Activated T-cell treated with anti-CD3 and anti-CD28 coated beads, Interleukin-2, amount 50 U/mL, for 72 hours (primary cell): ENCODE data around the gene SREK1. TPM values are rescaled to one million over a fixed set of nuclear protein-coding genes. Genes with fewer than 3 reads are reported as not detected.
A peak's percentile ranks its signal among the peaks of the same experiment; 100 is the strongest.
"Not testable (repeated sequence)": the region's sequence is repeated elsewhere in the genome, so short reads cannot be mapped to it uniquely, and the experiment has no call there.

Source experiments
- ATAC-seq, 2 donors: fragments of 150-1000 bp; cut with Tn5 transposase; replicated peaks in 1 of 2; 2 replicates each; pipeline ENCODE4 v1.10.0; 2021; ENCODE audit warnings: moderate library complexity in 2 of 2, mild to moderate bottlenecking in 1 of 2
- DNase-seq, 2 donors: peaks; one replicate each; pipeline ENCODE4 v3.0.0; 2021 to 2022; ENCODE audit warnings: mixed read lengths in 1 of 2
- H3K27ac Mint-ChIP-seq: one replicate; pipeline ENCODE4 v1.8.0; 2022; ENCODE audit warnings: mild to moderate bottlenecking, moderate library complexity, mixed read lengths
- H3K27me3 Mint-ChIP-seq: one replicate; pipeline ENCODE4 v1.8.0; 2022; ENCODE audit warnings: low read depth, mixed read lengths
- H3K36me3 Mint-ChIP-seq, 2 donors: one replicate each; pipeline ENCODE4 v1.8.0; 2022; ENCODE audit warnings: mixed read lengths in 2 of 2, mild to moderate bottlenecking in 1 of 2; ENCODE audit not compliant: insufficient read depth in 2 of 2
- H3K4me1 Mint-ChIP-seq: one replicate; pipeline ENCODE4 v1.8.0; 2022; ENCODE audit warnings: low read depth, mixed read lengths
- H3K4me3 Mint-ChIP-seq, 2 donors: one replicate each; pipeline ENCODE4 v1.8.0; 2022; ENCODE audit warnings: mild to moderate bottlenecking in 2 of 2, mixed read lengths in 2 of 2, moderate library complexity in 2 of 2
- H3K9me3 Mint-ChIP-seq, 2 donors: one replicate each; pipeline ENCODE4 v1.8.0; 2022; ENCODE audit warnings: mixed read lengths in 2 of 2
- total RNA-seq, 2 donors: library from RNA; stranded (reverse); gene quantifications; one replicate each; pipeline ENCODE4 v1.2.3, GENCODE V29; 2022

SREK1 gene, protein sequence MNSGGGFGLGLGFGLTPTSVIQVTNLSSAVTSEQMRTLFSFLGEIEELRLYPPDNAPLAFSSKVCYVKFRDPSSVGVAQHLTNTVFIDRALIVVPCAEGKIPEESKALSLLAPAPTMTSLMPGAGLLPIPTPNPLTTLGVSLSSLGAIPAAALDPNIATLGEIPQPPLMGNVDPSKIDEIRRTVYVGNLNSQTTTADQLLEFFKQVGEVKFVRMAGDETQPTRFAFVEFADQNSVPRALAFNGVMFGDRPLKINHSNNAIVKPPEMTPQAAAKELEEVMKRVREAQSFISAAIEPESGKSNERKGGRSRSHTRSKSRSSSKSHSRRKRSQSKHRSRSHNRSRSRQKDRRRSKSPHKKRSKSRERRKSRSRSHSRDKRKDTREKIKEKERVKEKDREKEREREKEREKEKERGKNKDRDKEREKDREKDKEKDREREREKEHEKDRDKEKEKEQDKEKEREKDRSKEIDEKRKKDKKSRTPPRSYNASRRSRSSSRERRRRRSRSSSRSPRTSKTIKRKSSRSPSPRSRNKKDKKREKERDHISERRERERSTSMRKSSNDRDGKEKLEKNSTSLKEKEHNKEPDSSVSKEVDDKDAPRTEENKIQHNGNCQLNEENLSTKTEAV
- 10 to 100 TPM; 63.1 to 76.7 TPM for total RNA-seq

DNA sequence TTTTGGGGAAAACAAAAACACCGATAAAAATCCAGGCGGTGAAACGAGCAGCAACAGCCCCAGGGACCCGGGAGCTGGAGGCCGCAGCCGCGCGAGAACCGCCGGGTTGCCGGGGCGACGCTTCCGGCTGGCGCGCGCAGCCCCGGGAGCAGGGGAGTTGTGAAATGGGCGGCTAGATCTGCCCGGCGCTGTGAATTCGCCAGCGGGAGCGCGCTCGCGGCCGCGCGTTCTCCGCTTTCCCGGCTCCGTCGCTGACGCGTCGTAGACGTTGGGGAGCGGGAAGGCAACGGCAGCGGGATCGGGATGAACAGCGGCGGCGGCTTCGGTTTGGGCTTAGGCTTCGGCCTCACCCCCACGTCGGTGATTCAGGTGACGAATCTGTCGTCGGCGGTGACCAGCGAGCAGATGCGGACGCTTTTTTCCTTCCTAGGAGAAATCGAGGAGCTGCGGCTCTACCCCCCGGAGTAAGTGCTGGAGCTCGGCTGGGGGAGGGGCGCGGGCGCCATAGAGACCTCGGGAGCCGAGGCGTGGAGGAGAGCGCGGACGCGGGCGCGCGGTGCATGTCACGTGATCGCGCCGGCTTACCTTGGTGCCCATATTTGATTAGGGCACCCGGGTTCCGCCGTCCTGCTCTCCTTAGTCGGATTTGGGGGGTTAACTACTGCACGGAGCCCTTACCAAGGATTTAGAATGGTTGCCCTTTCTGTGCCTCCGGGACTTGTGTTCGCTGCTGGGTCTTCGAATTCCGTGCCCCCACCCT, at the start of gene SREK1:
Gene SREK1, plus strand, starts transcription at position 227 of the 760 bp plus-strand sequence. Its CDS starts 77 bp downstream, at position 304.
- peak; percentile 89 to 93 for DNase-seq
- Mint-ChIP-seq H3K4me1 (peaks cover 43% of the 10 kb centered on the region), H3K36me3 (peaks cover 1 to 2% of the 10 kb centered on the region in 2 donors)

DNA sequence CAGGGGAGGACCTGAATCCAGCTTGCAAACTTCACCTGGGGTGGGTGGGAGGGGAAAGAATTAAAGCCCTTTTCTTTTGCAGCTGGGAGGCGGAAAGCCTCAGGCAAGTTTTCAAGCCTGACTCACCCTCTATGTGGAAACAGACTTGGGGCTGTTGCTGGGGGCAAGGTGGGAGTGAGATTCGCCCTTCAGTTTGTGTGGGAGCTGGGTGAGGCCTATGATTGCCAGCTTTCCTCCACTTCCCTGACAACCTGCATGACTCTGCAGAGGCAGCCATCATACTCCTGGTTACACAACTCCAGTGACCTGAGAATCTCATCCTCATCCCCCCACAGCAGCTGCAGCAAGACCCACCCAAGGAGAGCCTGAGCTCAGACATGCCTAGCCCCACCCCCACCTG, 43.2 kb upstream of the SREK1 start:
- Mint-ChIP-seq H3K4me1 (no peaks in the 10 kb centered on the region), H3K9me3 (peaks cover 27 to 30% of the 10 kb centered on the region in 2 donors), H3K36me3 (peaks cover 21 to 33% of the 10 kb centered on the region in 2 donors), H3K27ac (no peak overlapping the region), H3K4me3 (no peak overlapping the region), H3K27me3 (no peaks in the 10 kb centered on the region)
- ATAC-seq (no peak), DNase-seq (no peak)

More for the DNA sequence above, at the start of gene SREK1:
- Mint-ChIP-seq H3K4me3 (peak within 1 kb of the TSS; percentile 93 to 99), H3K27me3 (no peaks in the 10 kb centered on the region), H3K9me3 (no peaks in the 10 kb centered on the region), H3K27ac (peak within 1 kb of the TSS; percentile 98)
- peak; percentile 90 to 91 for ATAC-seq

DNA sequence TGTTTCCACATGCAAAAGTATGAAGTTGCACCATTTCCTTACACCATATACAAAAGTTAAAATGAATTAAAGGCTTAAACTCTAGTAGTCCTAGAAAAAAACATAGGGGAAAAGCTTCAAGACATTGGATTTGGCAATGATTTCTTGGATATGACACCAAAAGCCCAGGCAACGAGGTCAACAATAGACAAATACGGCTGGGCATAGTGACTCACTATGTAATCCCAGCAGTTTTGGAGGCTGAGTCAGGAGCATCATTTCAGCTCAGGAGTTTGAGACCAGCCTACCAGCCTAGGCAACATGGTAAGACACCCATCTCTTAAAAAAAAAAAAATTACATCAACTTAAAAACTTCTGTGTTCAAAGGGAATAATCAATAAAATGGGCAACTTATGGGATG, 30.9 kb upstream of the SREK1 start:
- no peak overlapping the region for H3K27ac Mint-ChIP-seq

DNA sequence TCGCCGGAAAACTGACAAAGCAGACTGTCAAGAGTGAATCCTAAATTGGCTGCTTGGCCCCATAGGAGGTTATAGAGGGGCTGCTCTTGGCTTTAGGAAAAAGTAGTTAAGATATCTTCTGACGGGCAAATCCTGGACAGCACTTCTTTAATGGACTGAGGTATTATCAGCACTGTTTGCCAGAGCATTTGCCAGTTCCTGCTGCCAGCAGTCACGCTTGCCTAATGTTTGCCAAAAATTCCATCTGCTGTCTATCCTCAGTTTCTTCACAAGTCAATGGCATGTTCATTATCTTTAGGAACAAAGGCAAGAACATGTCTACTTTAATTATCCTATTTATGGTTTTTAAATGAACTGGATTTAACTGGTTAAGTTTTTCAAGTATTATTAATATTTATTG, 25.8 kb upstream of the SREK1 start:
- peaks cover 0 to 1% of the 10 kb centered on the region in 2 donors for H3K36me3 Mint-ChIP-seq
- no peak overlapping the region for H3K4me3 Mint-ChIP-seq
- H3K27me3 Mint-ChIP-seq: no peaks in the 10 kb centered on the region
- H3K4me1 Mint-ChIP-seq: peaks cover 10% of the 10 kb centered on the region
- no peak overlapping the region for H3K27ac Mint-ChIP-seq
- ATAC-seq (no peak), DNase-seq (no peak)
- H3K9me3 Mint-ChIP-seq: peaks cover 5 to 6% of the 10 kb centered on the region in 2 donors

More for the DNA sequence above, 30.9 kb upstream of the SREK1 start:
- DNase-seq (no peak), ATAC-seq (no peak)
- no peaks in the 10 kb centered on the region for H3K27me3 Mint-ChIP-seq
- peaks cover 8 to 21% of the 10 kb centered on the region in 2 donors for H3K36me3 Mint-ChIP-seq
- H3K4me3 Mint-ChIP-seq: no peak overlapping the region
- peaks cover 18 to 20% of the 10 kb centered on the region in 2 donors for H3K9me3 Mint-ChIP-seq
- H3K4me1 Mint-ChIP-seq: no peaks in the 10 kb centered on the region

- Mint-ChIP-seq H3K4me3 (no peak overlapping the region), H3K27ac (no peak overlapping the region), H3K4me1 (peaks cover 10% of the 10 kb centered on the region), H3K36me3 (no peaks in the 10 kb centered on the region), H3K27me3 (no peaks in the 10 kb centered on the region), H3K9me3 (peaks cover 2 to 4% of the 10 kb centered on the region in 2 donors)
- ATAC-seq: peak; percentile 62 to 85
- DNase-seq: no peak
Measured at GRCh38 chr5:66122379-66123034, 21.6 kb upstream of the SREK1 start.

DNA sequence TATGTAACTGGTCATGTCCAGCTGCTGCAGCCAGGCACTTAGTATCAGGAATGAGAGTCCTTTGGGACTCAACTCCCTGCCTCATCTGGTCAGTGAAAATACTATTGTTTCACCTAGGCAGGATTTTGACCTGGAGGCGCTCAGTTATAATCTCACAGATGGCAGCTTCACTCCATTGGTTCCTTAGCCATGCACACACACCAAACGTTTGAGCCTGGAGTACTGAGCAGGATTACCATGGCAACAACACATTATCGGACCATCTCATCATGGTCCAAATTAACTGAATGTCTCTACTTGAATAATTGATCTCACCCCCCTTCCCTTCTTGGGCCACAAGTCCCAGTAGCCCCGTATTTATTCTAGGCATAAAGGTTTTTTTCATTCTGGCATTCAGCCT, 15.0 kb upstream of the SREK1 start:
- Mint-ChIP-seq H3K9me3 (peaks cover 0 to 2% of the 10 kb centered on the region in 2 donors), H3K27me3 (no peaks in the 10 kb centered on the region), H3K4me1 (no peaks in the 10 kb centered on the region), H3K36me3 (peaks cover 1 to 2% of the 10 kb centered on the region in 2 donors), H3K27ac (no peak overlapping the region), H3K4me3 (no peak overlapping the region)
- no peak for ATAC-seq
- no peak for DNase-seq

DNA sequence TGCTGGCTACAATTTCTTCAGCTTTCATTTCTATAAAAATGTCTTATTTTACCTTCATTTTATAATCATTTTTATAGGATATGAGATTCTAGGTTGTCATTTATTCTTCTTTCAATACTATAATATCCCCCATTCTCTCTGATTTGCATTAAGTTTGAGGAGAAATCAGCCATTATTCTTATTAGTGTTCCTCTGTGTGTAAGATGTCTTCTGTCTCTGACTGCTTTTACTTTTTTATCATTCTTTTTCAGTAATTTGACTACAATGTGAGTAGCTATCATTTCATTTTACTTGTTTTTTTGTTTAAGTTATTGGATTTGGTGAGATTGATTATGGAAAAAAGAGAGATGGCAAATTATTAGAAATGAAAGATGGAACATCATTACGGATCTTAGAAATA, 13.6 kb upstream of the SREK1 start:
- peaks cover 1 to 2% of the 10 kb centered on the region in 2 donors for H3K36me3 Mint-ChIP-seq
- no peaks in the 10 kb centered on the region for H3K27me3 Mint-ChIP-seq
- DNase-seq (no peak), ATAC-seq (no peak)
- no peak overlapping the region for H3K27ac Mint-ChIP-seq
- H3K9me3 Mint-ChIP-seq: peaks cover 0 to 2% of the 10 kb centered on the region in 2 donors
- no peaks in the 10 kb centered on the region for H3K4me1 Mint-ChIP-seq
- no peak overlapping the region for H3K4me3 Mint-ChIP-seq

DNA sequence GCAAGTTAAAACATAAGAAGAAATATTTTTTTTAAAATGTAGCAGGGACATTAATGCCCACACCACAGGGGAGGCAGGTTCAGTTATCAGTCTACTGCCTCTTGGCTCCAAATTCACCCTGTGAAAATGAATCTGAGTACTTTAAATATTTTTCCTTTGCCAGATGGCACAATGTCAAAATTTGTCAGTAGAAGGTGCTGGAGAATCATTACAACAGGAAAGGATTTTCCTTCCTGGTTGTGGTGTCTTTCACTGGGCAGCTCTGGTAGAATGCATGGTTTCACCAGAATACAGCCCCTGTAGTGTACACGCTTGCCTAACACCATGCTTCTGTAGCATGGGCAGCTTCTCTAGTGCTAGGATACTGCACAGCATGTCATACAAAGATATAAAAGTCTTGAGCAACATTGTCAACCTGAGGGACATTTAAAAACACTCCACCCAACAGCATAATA, 9.7 kb upstream of the SREK1 start:
- no peak for DNase-seq
- peaks cover 1 to 2% of the 10 kb centered on the region in 2 donors for H3K36me3 Mint-ChIP-seq
- no peak overlapping the region for H3K4me3 Mint-ChIP-seq
- H3K27ac Mint-ChIP-seq: no peak overlapping the region
- H3K27me3 Mint-ChIP-seq: no peaks in the 10 kb centered on the region
- ATAC-seq: no peak
- H3K4me1 Mint-ChIP-seq: peaks cover 10% of the 10 kb centered on the region
- H3K9me3 Mint-ChIP-seq: peaks cover 0 to 4% of the 10 kb centered on the region in 2 donors

DNA sequence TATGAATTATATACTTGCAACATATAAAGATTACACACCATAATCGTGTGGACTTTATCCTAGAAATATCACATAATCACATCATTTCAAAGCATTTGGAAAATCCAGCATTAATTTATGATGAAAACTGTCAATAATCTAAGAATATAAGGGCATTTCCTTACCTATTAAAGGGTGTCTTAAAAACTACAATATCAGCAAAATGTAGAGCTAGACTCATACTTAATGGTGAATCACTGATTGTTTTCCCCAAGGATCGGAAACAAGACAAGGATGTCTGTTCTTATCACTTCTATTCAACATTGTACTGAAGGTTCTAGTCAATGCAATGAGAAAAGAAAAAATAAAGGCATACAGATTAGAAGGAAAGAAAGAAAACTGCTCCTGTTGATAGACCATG, 8.0 kb upstream of the SREK1 start:
- no peak overlapping the region for H3K4me3 Mint-ChIP-seq
- no peaks in the 10 kb centered on the region for H3K27me3 Mint-ChIP-seq
- no peak overlapping the region for H3K27ac Mint-ChIP-seq
- peaks cover 0 to 3% of the 10 kb centered on the region in 2 donors for H3K9me3 Mint-ChIP-seq
- H3K4me1 Mint-ChIP-seq: peaks cover 17% of the 10 kb centered on the region
- DNase-seq (no peak), ATAC-seq (no peak)
- H3K36me3 Mint-ChIP-seq: no peaks in the 10 kb centered on the region

DNA sequence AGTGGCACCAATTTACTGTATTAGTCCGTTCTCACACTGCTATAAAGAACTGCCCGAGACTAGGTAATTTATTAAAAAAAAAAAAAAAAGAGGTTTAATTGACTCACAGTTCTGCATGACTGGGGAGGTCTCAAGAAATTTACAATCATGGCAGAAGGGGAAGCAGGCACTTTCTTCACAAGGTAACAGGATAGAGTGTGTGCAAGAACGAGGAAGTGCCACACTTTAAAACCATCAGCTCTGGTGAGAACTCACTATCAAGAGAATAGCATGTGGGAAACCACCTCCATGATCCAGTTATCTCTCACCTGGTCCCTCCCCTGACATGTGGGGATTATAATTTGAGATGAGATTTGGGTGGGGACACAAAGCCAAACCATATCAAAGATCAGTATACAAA, 7.2 kb upstream of the SREK1 start:
- not testable (repeated sequence) for H3K36me3 Mint-ChIP-seq, DNase-seq, ATAC-seq, H3K9me3 Mint-ChIP-seq, H3K27ac Mint-ChIP-seq, H3K4me3 Mint-ChIP-seq, H3K27me3 Mint-ChIP-seq
- peaks cover 17% of the 10 kb centered on the region for H3K4me1 Mint-ChIP-seq

DNA sequence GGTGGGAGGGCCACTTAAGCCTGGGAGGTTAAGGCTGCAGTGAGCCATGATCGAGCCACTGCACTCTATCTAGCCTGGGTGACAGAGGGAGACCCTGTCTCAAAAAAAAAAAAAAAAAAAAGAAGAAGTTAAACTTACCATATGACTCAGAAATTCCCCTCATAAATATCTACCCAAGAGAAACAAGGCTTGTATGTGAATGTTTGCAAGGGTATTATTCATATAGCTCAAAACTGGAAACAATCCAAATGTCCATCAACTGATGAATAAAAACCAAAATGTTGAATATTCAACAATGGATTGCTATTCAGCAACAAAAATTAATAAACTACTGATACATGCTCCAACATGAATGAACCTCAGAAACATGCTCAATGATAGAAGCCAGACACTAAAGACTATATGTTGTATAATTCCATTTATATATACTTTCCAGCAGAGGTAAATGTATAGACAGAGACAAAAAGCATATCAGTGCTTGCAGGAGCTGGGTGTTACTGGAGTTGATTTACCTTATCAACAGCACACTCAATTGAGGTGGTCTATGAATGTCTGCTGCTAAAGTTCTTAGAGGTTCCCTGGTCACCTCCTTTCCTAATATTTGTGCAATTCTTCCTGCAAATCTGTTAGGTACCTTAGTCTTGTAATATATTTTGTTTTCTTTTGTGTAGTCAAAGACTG, 5.3 kb upstream of the SREK1 start:
- H3K36me3 Mint-ChIP-seq: no peaks in the 10 kb centered on the region
- no peaks in the 10 kb centered on the region for H3K27me3 Mint-ChIP-seq
- no peak overlapping the region for H3K4me3 Mint-ChIP-seq
- H3K4me1 Mint-ChIP-seq: peaks cover 23% of the 10 kb centered on the region
- H3K27ac Mint-ChIP-seq: no peak overlapping the region
- peaks cover 0 to 3% of the 10 kb centered on the region in 2 donors for H3K9me3 Mint-ChIP-seq
- DNase-seq (no peak), ATAC-seq (no peak)

- Mint-ChIP-seq H3K27me3 (no peaks in the 10 kb centered on the region), H3K4me3 (no peak overlapping the region), H3K9me3 (peaks cover 0 to 3% of the 10 kb centered on the region in 2 donors), H3K4me1 (peaks cover 23% of the 10 kb centered on the region), H3K27ac (no peak overlapping the region), H3K36me3 (no peaks in the 10 kb centered on the region)
- no peak for DNase-seq
- ATAC-seq: no peak
Measured at GRCh38 chr5:66139318-66139712, 4.8 kb upstream of the SREK1 start.
